Measurements from ENCODE around the gene AFF3. TPM values are rescaled to one million over a fixed set of nuclear protein-coding genes. Genes with fewer than 3 reads are reported as not detected.

AFF3 gene
- total and polyA plus RNA-seq, 10 of the 15 experiments (the other 5 are each of a cell fraction or from before 2014, with no cell fraction given), result 0.26 to 5.5 (median 3.0) TPM

- DNase-seq (ENCODE audit: low read depth, low spot score) (no peak), FAIRE-seq (no peak), ATAC-seq (no peak)
- Histone ChIP-seq H3K4me2 (ENCODE audit: control insufficient read depth, insufficient read depth) (no peak overlapping the region), H2AFZ (ENCODE audit: control insufficient read depth, low read depth, low read length) (no peak overlapping the region), H3K79me2 (ENCODE audit: control insufficient read depth, insufficient read depth, low read length) (no peaks in the 10 kb centered on the region), H3K9ac (ENCODE audit: control insufficient read depth, insufficient read depth, low read length) (no peak overlapping the region), H3K4me1 (ENCODE audit: control insufficient read depth, insufficient read depth, low read length) (no peaks in the 10 kb centered on the region), H3K4me3 (no peak overlapping the region), H3K36me3 (ENCODE audit: control insufficient read depth in 2 of 2, insufficient read depth in 2 of 2, low read length in 1 of 2) (no peaks in the 10 kb centered on the region), H3K27ac (ENCODE audit: control insufficient read depth, insufficient read depth) (no peak overlapping the region), H3K9me3 (replicated peaks; ENCODE audit: control insufficient read depth, insufficient read depth, low read length) (no peaks in the 10 kb centered on the region), H3K27me3 (replicated peaks in 1 of 2; ENCODE audit: control insufficient read depth in 2 of 2, insufficient read depth in 2 of 2, low read length in 1 of 2) (peaks cover 0 to 6% of the 10 kb centered on the region in 2 experiments; a peak in 3 of 4 replicates), H4K20me1 (ENCODE audit: control insufficient read depth, insufficient read depth) (no peaks in the 10 kb centered on the region)
- no TSS peak for BruUV-seq (replicated peaks)
- RAD21 ChIA-PET (ENCODE audit: unreplicated experiment), result no interaction called here
- SMC1A ChIA-PET (ENCODE audit: uncharacterized antibody, unreplicated experiment), result no interaction called here
- POLR2A ChIA-PET, result no interaction called here
- intact Hi-C loops (cut with micrococcal nuclease; ENCODE audit: unreplicated experiment) (no loop called here), in situ Hi-C loops (cut with MboI) (no loop called here)
- CTCF ChIA-PET, result no interaction called here
- 35% methylated on average over 4 of the region's 4 CpGs for WGBS (ENCODE audit: insufficient coverage, insufficient replicate concordance, low lambda C conversion rate, missing lambda C conversion rate)
- TF ChIP-seq ELK1 (IDR thresholded peaks at IDR 0.05; ENCODE audit: low read depth, low read length), result no peak
- TF ChIP-seq RBBP5 (conservative IDR thresholded peaks at IDR 0.05), result no peak
- no peak for TF ChIP-seq TAF1 (IDR thresholded peaks at IDR 0.05; ENCODE audit: borderline replicate concordance, low read depth, low read length)
- TF ChIP-seq BCL3 (IDR thresholded peaks at IDR 0.05; ENCODE audit: borderline replicate concordance, insufficient read depth, low read depth, low read length, poor library complexity, severe bottlenecking), result no peak
- no peak for TF ChIP-seq ZBTB33 (IDR thresholded peaks at IDR 0.05)
- TF ChIP-seq POLR2AphosphoS5 (IDR thresholded peaks at IDR 0.05; ENCODE audit: low read length), result no peak
- no peak for TF ChIP-seq MYC (IDR thresholded peaks at IDR 0.05; ENCODE audit: insufficient read depth, insufficient read length, insufficient replicate concordance, low read length, severe bottlenecking)
- TF ChIP-seq HDGF (IDR thresholded peaks at IDR 0.05), result no peak
- no peak for TF ChIP-seq YBX1 (IDR thresholded peaks at IDR 0.05)
- no peak for TF ChIP-seq SMAD1 (IDR thresholded peaks at IDR 0.05; ENCODE audit: low read depth, partially characterized antibody)
- TF ChIP-seq IRF3 (IDR thresholded peaks at IDR 0.05), result no peak
- no peak for TF ChIP-seq MAX (IDR thresholded peaks at IDR 0.05; ENCODE audit: low read depth, low read length)
- no peak for TF ChIP-seq RELA (IDR thresholded peaks at IDR 0.05; ENCODE audit: borderline replicate concordance, partially characterized antibody)
- TF ChIP-seq ZBTB4 (CRISPR knock-in tag; IDR thresholded peaks at IDR 0.05), result no peak
- no peak for TF ChIP-seq HDAC6 (IDR thresholded peaks at IDR 0.05; ENCODE audit: unreplicated experiment)
Measured at GRCh38 chr2:100184055-100184737, 41.8 kb upstream of the AFF3 start.

Data from GM12878 (cell line).